GM10266 (cell line): ENCODE measurements around the gene ATR.
A peak's percentile ranks its signal among the peaks of the same experiment; 100 is the strongest.
"Not testable (repeated sequence)": the region's sequence is repeated elsewhere in the genome, so short reads cannot be mapped to it uniquely, and the experiment has no call there.

Experiments used
- DNase-seq: peaks from one replicate; pipeline ENCODE4 v3.0.0; 2012; ENCODE audit errors: extremely low spot score
- TF ChIP-seq, protein P1 (sequence below): IDR thresholded peaks from 2 replicates; pipeline ENCODE4 v1.5.1; 2012; ENCODE audit warnings: mild to moderate bottlenecking, low read depth; ENCODE audit not compliant: control insufficient read depth, insufficient read depth; ENCODE audit errors: missing control alignments

ATR gene

DNA sequence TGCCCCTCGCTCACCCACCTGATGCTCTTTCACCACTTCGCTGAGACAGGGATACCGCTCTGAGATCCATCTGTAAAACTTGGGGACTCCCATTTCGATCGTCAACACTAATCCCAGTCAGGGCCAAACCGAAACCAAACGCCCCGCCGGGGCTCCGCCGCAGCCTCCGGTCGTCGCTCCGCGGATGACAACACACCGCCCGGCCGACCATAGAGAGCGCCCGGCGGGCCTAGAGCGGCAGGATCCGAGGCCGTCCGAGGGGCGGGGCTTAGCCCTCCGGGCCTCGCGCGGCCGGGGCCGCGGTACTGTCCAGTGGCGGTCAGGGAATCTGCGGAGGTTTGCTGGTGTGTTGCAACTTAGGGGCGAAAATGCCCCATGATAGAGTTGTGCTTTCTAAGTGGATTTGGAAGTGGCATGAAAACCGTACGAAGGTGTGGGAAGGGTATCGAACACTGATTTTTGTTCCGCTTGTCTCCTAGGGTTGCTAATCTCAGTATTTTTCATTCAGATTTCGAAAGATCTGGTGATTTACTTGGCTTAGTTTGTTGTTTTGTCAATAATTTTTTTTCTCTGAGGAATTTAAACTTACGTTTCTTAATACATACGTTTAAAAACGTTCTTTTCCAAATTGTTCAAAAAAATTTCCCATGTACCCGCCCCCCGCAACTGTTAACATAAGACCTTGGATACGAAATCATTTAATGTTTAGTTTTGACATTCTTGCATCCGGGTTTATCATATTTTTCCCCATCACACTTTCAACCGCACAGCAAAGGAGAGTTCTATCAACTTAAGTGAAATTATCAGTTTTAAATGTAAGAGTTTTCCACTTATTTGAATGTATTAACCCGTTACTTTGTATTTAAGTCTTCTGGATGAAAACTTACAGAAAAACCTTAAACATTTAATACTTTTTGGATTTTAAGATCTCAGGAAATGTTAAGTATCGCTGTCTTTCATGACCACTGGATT, 130.4 kb downstream of the ATR start, which contains the start of gene XRN1:
TSS of gene XRN1 (minus strand) at position 186 of the 972 bp plus-strand sequence. CDS start at position 93, 93 bp downstream.
- TF ChIP-seq, protein P1, sequence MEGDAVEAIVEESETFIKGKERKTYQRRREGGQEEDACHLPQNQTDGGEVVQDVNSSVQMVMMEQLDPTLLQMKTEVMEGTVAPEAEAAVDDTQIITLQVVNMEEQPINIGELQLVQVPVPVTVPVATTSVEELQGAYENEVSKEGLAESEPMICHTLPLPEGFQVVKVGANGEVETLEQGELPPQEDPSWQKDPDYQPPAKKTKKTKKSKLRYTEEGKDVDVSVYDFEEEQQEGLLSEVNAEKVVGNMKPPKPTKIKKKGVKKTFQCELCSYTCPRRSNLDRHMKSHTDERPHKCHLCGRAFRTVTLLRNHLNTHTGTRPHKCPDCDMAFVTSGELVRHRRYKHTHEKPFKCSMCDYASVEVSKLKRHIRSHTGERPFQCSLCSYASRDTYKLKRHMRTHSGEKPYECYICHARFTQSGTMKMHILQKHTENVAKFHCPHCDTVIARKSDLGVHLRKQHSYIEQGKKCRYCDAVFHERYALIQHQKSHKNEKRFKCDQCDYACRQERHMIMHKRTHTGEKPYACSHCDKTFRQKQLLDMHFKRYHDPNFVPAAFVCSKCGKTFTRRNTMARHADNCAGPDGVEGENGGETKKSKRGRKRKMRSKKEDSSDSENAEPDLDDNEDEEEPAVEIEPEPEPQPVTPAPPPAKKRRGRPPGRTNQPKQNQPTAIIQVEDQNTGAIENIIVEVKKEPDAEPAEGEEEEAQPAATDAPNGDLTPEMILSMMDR: no peak
- peak; percentile 93 for DNase-seq

DNA sequence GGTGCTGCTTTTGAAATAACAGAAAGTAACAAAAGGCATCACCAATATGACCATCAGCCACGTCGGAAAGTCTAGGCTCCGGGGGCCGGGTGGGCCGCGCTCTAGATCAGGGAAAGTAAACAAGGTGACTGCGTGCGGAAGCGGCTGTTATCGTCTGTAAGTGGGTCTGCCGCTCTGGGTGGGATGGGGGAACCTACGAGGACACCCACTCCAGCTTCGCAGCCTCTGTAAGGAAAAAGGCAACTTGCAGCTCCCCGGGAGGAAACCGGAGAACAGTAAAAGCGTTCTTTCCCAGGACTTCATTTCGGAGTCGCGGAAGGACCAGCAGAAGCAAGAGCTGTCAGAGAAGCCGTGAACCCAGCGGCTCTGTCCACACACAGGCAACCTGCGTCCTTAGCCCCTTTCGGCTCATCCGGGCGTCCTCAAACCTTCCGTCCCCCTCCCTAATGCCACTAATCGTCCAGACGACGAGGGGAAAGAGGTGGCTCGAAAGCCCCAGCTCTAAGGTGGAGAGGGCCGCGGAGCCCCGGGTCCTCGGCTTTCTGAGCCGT, 131.2 kb downstream of the ATR start:
- TF ChIP-seq, protein P1: no peak
- peak; percentile 48 for DNase-seq

DNA sequence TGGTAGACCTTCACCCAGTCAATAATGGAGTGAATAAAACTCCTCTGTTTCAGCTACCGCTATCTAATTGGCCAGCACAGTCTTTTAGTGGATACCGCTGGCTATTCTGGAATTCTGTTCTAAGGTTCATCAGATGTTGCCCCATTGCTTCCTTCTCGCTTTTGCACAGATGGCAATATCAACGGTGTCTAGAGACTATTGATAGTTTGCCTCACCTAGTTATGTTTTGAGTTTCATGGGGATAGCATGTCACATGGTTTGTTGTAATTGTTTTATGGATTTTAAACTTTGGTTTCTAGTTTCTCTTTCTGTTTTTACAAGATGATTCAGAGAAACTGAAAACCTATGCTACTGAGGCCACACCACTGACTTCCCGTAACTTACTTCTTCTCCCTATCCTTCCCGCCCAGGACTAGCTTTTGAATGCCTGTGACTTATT, 132.7 kb downstream of the ATR start:
- DNase-seq: peak; percentile 68

DNA sequence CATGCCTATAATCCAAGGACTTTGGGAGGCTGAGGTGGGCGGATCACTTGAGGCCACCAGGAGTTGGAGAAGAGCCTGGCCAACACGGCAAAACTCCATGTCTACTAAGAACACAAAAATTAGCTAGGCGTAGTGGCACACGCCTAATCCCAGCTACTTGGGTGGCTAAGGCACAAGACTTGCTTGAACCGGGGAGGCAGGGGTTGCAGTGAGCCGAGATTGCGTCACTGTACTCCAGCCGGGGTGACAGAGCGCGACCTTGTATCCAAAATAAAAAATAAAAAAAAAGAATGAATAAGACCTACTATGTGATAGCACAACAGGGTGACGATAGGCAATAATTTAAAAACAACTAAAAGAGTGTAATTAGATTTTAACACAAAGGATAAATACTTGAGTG, 134.2 kb downstream of the ATR start:
- TF ChIP-seq, protein P1: no peak
- no peak for DNase-seq

More for the DNA sequence above, 132.7 kb downstream of the ATR start:
- TF ChIP-seq, protein P1: no peak

DNA sequence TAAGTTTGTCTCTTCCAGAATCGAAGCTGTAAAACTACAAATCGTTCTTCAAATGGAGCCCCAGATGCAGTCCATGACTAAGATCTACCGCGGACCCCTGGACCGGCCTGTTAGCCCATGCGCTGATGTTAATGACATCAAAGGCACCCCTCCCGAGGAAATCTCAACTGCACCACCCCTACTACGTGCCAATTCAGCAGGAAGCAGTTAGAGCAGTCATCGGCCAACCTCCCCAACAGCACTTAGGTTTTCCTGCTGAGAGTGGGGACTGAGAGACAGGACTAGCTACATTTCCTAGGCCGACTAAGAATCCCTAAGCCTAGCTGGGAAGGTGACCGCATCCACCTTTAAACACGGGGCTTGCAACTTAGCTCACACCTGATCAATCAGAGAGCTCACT, 135.5 kb downstream of the ATR start:
- DNase-seq: not testable (repeated sequence)

DNA sequence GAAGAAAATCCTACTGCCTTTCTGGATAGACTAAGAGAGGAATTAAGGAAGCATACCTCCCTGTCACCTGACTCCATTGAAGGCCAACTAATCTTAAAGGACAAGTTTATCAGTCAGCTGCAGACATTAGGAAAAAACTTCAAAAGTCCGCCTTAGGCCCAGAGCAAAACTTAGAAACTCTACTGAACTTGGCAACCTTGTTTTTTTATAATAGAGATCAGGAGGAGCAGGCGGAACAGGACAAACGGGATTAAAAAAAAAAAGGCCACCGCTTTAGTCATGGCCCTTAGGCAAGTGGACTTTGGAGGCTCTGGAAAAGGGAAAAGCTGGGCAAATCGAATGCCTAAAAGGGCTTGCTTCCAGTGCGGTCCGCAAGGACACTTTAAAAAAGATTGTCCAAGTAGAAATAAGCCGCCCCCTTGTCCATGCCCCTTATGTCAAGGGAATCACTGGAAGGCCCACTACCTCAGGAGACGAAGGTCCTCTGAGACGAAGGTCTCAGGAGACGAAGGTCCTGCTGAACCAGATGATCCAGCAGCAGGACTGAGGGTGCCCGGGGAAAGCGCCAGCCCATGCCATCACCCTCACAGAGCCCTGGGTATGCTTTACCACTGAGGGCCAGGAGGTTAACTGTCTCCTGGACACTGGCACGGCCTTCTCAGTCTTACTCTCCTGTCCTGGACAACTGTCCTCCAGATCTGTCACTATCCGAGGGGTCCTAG, 138.9 kb downstream of the ATR start:
- DNase-seq: not testable (repeated sequence)

DNA sequence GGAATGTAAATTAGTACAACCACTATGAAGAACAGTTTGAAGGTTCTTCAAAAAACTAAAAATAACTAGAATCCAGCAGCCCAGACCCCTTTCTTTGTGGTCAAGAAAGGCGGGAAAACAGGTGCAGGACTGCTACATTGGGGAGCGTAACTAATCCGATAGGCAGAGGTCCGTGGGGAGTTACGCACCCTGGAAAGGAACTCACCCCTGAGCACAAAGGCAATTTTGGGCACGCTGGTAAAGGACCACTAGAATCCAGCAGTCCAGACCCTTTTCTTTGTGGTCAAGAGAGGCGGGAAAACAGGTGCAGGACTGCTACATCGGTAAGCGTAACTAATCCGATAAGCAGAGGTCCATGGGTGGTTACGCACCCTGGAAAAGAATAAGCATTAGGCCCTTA, 140.4 kb downstream of the ATR start:
- not testable (repeated sequence) for DNase-seq

DNA sequence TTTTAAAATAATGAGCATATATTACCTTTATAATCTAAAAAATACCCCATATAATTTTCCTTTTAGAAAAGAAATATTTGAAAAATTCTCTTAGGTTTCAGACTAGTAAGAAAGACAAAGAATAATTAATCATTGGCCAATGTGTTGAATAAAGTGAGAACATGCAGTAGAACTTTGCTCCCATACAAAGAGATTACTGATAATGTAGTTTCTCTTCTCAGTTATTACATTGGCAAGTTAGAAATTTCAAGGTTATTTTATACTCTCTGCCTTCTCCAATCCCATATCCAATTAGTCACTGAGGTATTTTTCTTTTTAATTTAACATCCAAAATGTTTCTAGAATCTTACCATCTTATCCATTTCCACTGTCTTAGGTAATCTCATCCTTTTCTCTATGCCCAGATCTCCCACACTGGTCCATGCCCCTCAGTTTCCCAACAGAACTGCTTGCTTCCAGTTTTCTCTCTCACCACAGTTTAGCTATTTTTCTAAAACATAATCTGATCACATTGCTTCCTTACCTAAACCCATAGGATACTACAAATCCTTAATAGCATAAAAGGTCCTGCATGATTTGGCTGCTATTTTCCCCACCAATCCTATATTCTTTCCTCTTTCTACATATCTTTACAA, 141.5 kb downstream of the ATR start:
- TF ChIP-seq, protein P1: no peak
- no peak for DNase-seq
